Left lung (tissue), 10 donors: ENCODE measurements around the gene MTHFD1L. TPM values are rescaled to one million over a fixed set of nuclear protein-coding genes. Genes with fewer than 3 reads are reported as not detected.

Experiments
- ATAC-seq: fragments of 200-7000 bp; cut with Tn5 transposase; one replicate; pipeline ENCODE4 v1.9.1; 2020; ENCODE audit warnings: moderate library complexity
- DNase-seq, 4 donors: peaks; one replicate each; pipeline ENCODE4 v3.0.0-alpha.2; 2013 to 2020
- H3K27ac ChIP-seq, 2 donors: fragments of 200-600 bp; sonication (generic) in 1 of 2; one replicate each; pipeline versions ENCODE4 v1.5.0 to v1.8.0; 2020 to 2021
- H3K27me3 ChIP-seq, 2 donors: fragments of 200-600 bp; sonication (generic) in 1 of 2; one replicate each; pipeline versions ENCODE4 v1.5.0 to v1.8.0; 2020 to 2021
- H3K36me3 ChIP-seq, 2 donors: fragments of 200-600 bp; sonication (generic) in 1 of 2; one replicate each; pipeline versions ENCODE4 v1.5.0 to v1.8.0; 2020 to 2021
- H3K4me1 ChIP-seq, 2 donors: fragments of 200-600 bp; one replicate each; pipeline ENCODE4 v1.8.0; 2021
- H3K4me3 ChIP-seq, 2 donors: fragments of 200-600 bp; sonication (generic) in 1 of 2; one replicate each; pipeline versions ENCODE4 v1.5.0 to v1.8.0; 2020 to 2021; ENCODE audit warnings: mild to moderate bottlenecking in 1 of 2
- H3K9me3 ChIP-seq, 2 donors: fragments of 200-600 bp; sonication (generic) in 1 of 2; one replicate each; pipeline versions ENCODE4 v1.5.0 to v1.8.0; 2020 to 2021
- CTCF ChIP-seq, 2 donors: fragments of 200-600 bp; sonication (generic) in 1 of 2; IDR thresholded peaks; one replicate each; pipeline versions ENCODE4 v1.5.0 to v1.8.0; 2021; ENCODE audit warnings: antibody characterized with exemption in 2 of 2
- intact Hi-C, 2 donors: fragments of 100-400 bp; cut with DNase I; formaldehyde crosslinking; loops; one replicate each; pipeline versions ENCODE4 v1.11.2 to v1.14.2; 2022
- polyA plus RNA-seq, 6 donors: library from polyadenylated mRNA; unstranded; fragments of 120-200 nt; gene quantifications; one replicate each; pipeline ENCODE4 v1.2.1, GENCODE V29; 2013; ENCODE audit not compliant: insufficient read length in 6 of 6
- total RNA-seq, 2 donors: library from RNA; stranded (reverse); fragmentation: NEBNext Ultra II Directional; extraction: Animal tissue kit (Norgen Biotek cat#: 25700); gene quantifications; one replicate each; pipeline ENCODE4 v1.2.1, GENCODE V29; 2021
- donor health status: DM: no; HTN: yes; CAD: no.
- donor health status: DM: no; HTN: no; CAD: no.

Gene MTHFD1L
- total and polyA plus RNA-seq, 8 donors = 11.9 to 38.2 (median 16.0) TPM

- TF ChIP-seq CTCF (IDR thresholded peaks at IDR 0.05) = no peak
Observed at GRCh38 chr6:151073146-151073545, 207.6 kb downstream of the MTHFD1L start.

GRCh38 chr6:151073701-151074100, 208.2 kb downstream of the MTHFD1L start:
- DNase-seq = no peak
- intact Hi-C loops = no loop called here
- H3K4me1 ChIP-seq = peaks cover 1 to 8% of the 10 kb centered on the region in 2 donors

More at GRCh38 chr6:151073146-151073545, 207.6 kb downstream of the MTHFD1L start:
- ATAC-seq (no peak), DNase-seq (no peak)
- H3K4me1 ChIP-seq = peaks cover 7 to 11% of the 10 kb centered on the region in 2 donors
- H3K36me3 ChIP-seq = no peaks in the 10 kb centered on the region
- intact Hi-C loops = no loop called here
- no peak overlapping the region for H3K27ac ChIP-seq
- H3K9me3 ChIP-seq = peaks cover 0 to 5% of the 10 kb centered on the region in 2 donors
- H3K4me3 ChIP-seq = no peak overlapping the region
- no peaks in the 10 kb centered on the region for H3K27me3 ChIP-seq

GRCh38 chr6:151075005-151075404, 209.5 kb downstream of the MTHFD1L start:
- DNase-seq (no peak), ATAC-seq (no peak)
- Histone ChIP-seq H3K27me3 (no peaks in the 10 kb centered on the region), H3K9me3 (peaks cover 0 to 5% of the 10 kb centered on the region in 2 donors), H3K36me3 (no peaks in the 10 kb centered on the region), H3K4me1 (no peaks in the 10 kb centered on the region), H3K4me3 (no peak overlapping the region), H3K27ac (no peak overlapping the region)
- no peak for TF ChIP-seq CTCF (IDR thresholded peaks at IDR 0.05)
- intact Hi-C loops = no loop called here

More at GRCh38 chr6:151073701-151074100, 208.2 kb downstream of the MTHFD1L start:
- Histone ChIP-seq H3K36me3 (no peaks in the 10 kb centered on the region), H3K27ac (no peak overlapping the region), H3K27me3 (no peaks in the 10 kb centered on the region), H3K9me3 (peaks cover 0 to 5% of the 10 kb centered on the region in 2 donors), H3K4me3 (no peak overlapping the region)
- ATAC-seq = no peak
- no peak for TF ChIP-seq CTCF (IDR thresholded peaks at IDR 0.05)

GRCh38 chr6:151075527-151075926, 210.0 kb downstream of the MTHFD1L start:
- Histone ChIP-seq H3K27me3 (no peaks in the 10 kb centered on the region), H3K4me1 (no peaks in the 10 kb centered on the region), H3K4me3 (no peak overlapping the region), H3K9me3 (peaks cover 0 to 5% of the 10 kb centered on the region in 2 donors), H3K27ac (no peak overlapping the region), H3K36me3 (no peaks in the 10 kb centered on the region)
- DNase-seq = no peak
- intact Hi-C loops = no loop called here
- no peak for TF ChIP-seq CTCF (IDR thresholded peaks at IDR 0.05)
- no peak for ATAC-seq

- Histone ChIP-seq H3K27me3 (no peaks in the 10 kb centered on the region), H3K36me3 (no peaks in the 10 kb centered on the region), H3K27ac (no peak overlapping the region), H3K4me1 (no peaks in the 10 kb centered on the region), H3K4me3 (no peak overlapping the region), H3K9me3 (peaks cover 0 to 5% of the 10 kb centered on the region in 2 donors)
- intact Hi-C loops = no loop called here
- no peak for ATAC-seq
- no peak for DNase-seq
- no peak for TF ChIP-seq CTCF (IDR thresholded peaks at IDR 0.05)
Observed at GRCh38 chr6:151075930-151076555, 210.5 kb downstream of the MTHFD1L start.
